NCI-H226 (cell line): ENCODE data around the gene PDCD11.

ENCODE experiments used
- DNase-seq: peaks from one replicate; pipeline ENCODE4 v3.0.0-alpha.2; 2015

PDCD11 gene

GRCh38 chr10:103450201-103450695 lies 53.8 kb downstream of the PDCD11 start:
- DNase-seq = no peak

GRCh38 chr10:103451091-103451813 lies 54.8 kb downstream of the PDCD11 start:
- peak; percentile 49 for DNase-seq

GRCh38 chr10:103451831-103452505 lies 55.5 kb downstream of the PDCD11 start, which contains the start of gene CALHM2:
Gene CALHM2 (minus strand): TSS chr10:103452370. CDS start chr10:103449941, 2,429 bp downstream.
- DNase-seq = peak; percentile 61

DNA sequence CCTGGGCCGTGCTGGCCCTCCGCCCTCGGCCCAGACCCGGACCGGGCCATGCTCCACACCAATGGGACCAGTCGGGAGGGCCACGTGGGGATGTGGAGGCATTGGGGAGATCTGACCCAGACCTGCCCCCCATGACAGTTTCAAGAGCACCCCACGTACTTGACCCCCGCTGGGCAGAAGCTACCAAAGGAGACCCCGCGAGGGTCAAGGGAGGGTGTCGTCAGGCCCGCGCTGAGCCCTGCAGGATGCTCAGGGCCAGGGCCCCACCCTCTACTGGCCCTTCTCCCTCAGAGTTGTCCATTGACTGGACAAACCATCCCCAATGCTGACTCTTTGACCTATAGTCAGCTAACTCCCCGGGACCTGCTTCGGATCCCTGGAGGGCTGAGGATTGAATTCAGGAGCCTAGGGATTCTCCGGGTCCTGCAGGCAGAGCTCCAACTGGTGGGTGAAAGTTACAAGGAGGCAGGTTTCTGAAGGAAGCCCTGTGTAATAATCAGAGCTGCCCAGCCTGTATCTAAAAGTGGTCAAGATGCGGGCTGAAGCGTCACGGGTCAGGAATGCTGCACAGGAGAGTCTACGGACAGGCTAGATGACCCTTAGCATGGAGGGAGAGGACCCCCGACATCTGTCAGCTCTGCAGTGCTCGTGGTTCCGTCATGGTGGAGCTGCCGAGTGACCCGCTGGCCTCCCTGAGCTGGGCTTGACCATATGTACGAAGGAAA lies 56.2 kb downstream of the PDCD11 start:
- DNase-seq = no peak

DNA sequence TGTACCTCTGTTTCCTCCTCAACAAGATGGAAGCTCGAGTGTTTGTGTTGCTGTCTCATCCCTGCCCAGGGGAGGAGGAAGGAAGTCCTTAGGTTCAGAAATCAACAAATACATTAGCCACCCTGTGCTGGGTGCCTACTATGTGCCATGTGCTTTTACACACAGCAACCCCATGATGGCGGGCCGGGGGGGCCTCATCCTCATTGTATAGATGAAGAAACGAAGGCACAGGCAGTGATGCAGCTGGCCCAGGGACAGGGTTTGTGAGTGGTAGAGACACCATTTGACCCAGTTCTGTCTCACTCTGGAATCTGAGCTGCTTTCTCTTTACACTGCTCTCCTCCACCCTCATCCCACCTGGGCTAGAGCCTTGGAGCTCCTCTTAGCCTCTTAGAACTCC lies 57.6 kb downstream of the PDCD11 start:
- DNase-seq = no peak

DNA sequence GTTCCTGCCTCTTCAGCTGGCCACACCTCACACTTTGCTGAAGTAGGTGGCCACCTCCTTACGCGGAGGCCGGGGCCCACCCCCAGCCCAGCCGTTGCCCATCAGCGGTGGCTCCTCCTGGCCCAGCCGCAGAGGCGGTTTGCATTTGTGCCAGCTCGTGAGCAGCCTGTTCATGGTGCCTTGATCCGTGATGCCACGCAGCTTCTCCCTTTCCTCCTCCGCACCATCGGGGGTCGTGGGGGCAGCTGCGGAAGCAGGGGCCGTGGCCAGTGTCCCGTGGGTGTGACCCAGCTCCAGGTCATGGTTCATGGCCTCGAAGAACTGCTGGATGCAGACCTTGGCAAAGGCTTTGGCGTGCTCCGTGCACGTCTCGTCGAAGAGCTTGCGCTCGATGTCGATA lies 58.8 kb downstream of the PDCD11 start:
- no peak for DNase-seq

DNA sequence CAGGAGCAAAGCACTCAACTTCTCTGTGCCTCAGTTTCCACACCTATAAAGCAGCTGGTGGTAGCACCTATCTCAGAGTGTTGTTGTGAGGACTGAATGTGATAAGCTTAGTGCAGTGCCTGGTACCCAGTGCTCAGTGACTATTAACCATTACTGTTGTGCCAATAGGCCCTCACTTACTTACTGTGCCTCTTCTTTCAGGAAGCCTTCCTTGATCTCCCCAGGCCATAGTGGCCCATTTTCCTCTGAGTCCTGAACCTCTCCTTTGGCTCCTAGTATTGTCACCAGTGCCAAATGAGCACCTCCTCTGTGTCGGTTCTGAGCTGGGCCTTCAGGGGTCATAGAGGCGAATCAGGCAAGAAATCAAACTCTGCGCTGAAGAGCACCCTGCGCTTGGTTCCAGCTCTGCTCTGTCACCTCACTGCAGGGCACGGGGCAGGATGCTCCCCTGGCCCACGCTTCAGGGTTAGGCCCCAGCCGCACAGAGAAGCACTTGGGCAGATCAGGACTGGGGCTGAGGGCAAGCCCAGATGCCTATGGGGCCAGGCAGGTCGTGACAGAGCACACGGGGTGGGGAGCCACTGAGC lies 59.7 kb downstream of the PDCD11 start:
- no peak for DNase-seq

DNA sequence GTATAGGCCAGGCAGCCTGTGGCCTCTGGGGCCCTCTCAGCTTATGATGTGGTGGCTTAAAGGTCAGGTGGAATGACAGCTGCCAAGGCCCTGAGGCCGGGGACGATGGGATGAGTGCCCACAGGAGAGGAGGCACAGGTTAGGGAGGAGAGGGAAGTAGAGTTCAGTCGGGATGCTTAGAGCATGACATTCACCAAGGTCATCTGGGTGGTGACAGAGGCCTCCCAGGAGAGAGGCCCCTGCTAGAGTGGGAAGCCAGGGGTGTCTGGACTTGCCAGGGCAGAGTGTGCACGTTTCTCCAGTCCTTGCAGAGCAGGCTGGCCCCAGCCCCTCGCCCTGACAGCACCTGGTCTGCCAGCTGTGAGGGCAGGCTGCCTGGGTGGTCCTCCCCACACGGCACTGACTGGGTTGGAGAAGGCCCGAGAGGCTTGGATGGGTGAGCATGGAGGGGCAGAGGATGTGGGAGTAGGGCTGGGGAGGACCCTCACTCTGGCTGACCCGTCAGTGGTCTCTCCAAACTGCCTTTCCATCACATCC lies 60.8 kb downstream of the PDCD11 start:
- DNase-seq = no peak

DNA sequence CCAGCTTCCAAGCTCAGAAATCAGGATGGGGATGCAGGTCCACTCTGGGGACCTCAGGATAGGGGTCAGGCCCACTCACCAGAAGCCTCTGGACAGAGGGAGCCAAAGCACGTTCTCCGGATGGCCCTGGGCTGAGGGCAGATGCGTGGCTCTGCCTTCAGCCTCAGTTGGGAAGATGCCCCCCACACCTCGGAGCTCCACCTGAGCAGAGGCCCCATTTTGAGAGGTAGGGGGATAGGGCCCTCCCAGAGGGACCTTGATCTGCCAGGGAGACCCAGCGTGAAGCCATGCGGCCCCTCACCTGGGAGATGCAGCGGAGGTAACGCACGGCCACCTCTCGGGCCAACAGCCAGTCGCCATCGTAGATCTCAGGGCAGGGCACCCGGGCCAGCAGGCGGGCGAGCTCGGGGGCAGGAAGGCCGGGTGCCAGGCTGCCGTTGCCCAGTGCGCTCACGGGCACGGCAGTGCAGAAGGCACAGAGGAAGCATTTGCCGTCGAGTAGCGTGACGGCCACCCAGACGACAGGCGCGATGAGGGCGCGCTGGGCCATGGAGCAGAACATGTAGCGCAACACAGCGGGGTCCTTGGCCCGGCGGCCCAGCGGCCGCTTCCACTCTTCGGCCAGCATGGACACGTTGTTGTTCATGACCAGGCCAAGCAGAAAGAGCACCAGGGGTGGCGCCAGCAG lies 61.6 kb downstream of the PDCD11 start:
- DNase-seq = no peak

DNA sequence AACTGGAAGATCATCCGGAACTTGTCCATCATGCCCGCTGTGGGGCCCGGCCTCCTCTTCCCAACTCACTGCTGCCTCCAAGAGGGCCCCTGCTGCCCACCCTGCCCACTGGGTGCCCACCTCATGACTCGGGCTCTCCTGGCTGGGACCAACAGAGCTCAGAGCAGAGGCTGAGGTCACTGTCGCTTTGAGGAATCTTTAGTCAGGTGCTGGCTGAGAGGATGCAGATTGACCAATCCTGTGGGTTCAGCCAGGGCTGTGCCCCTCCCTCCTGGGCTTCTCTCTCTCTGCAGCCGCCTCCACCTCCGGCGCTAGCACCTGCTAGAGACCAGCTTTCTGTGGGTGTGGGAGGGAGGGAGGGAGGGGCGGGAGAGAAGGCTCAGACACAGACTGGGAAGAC lies 62.3 kb downstream of the PDCD11 start, which contains the start of gene CALHM1:
CALHM1 (minus strand) TSS at position 181 of the 400 bp plus-strand sequence; CDS start at position 32, 149 bp downstream.
- peak; percentile 55 for DNase-seq

- DNase-seq = no peak
Measured at GRCh38 chr10:103459615-103460014, 63.2 kb downstream of the PDCD11 start.

- DNase-seq = no peak
Measured at GRCh38 chr10:103463499-103463898, 67.1 kb downstream of the PDCD11 start.

DNA sequence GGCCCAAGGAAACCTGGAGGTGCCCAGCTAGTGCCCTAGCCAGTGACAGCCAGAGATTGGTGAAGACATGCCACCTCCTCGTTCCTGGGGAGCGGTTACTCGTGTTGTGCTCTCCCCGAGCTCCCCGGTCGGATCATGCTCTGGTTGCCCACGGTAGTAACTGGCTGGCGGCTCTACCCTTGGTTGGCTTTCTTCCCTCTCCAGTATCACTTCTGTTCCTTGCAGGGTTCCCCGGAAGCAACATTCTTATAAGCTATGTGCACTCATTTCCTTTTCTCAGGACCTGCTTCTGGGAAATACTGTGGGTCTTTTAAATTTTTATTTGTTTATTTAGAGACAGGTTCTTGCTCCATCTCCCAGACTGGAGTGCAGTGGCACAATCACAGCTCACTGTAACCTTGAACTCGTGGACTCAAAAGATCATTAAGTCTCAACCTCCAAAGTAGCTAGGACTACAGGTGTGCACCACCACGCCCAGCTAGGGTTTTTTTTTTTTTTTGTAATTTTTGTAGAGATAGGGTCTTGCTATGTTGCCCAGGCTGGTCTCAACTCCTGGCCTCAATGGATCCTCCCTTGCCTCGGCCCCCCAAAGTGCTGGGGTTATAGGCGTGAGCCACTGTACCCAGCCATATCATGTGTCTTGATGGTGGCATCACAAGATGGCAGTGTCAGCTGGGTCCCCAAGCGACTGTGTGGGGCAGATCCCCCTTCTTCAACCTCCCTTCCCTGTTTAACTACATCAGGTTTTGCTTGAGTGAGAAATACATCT lies 69.2 kb downstream of the PDCD11 start:
- DNase-seq = no peak

- no peak for DNase-seq
Measured at GRCh38 chr10:103466734-103467133, 70.3 kb downstream of the PDCD11 start.

- no peak for DNase-seq
Measured at GRCh38 chr10:103467406-103467805, 71.0 kb downstream of the PDCD11 start.

DNA sequence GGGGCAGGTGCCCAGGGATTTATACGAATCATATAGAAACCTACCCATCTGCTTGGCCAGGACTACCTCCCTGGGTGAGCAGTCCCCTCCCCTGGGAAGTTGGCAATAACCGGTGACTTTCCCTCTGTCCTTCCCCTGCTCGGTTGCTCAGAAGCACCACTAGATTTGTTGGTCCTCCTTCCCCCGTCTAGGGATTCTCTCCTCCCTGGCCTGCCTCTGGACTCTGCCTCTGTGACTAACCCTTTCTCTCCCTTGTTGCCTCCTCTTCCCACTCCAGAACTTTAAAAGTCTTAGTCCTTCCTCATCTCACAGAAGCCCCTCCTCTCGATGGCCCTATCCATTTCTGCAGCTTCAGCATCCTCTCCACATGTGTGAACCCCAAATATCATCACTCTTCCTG lies 72.8 kb downstream of the PDCD11 start:
- DNase-seq = no peak

GRCh38 chr10:103470761-103471653 lies 74.6 kb downstream of the PDCD11 start:
- DNase-seq = no peak

- no peak for DNase-seq
Measured at GRCh38 chr10:103472005-103472404, 75.6 kb downstream of the PDCD11 start.

GRCh38 chr10:103473261-103473671 lies 76.8 kb downstream of the PDCD11 start:
- no peak for DNase-seq

DNA sequence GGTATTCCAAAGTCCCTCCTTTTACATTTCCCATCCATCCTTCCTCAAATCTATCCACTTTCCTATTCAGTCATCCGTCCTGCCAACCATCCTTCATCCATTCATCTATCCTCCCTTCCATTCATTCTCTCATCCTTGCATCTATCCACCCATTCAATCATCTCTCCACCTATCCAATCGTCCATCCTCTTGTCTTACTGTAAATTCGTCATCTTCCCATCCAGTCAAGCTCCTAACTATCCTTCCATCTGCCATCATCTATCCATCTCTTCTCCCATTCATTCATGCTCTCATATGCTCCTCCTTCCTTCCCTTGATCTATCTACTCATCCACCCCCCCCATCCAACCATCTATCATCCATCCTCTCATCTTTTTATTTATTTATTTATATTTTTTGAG lies 77.7 kb downstream of the PDCD11 start:
- DNase-seq = no peak
